Measurements from ENCODE around the gene STIM1. TPM values are rescaled to one million over a fixed set of nuclear protein-coding genes. Genes with fewer than 3 reads are reported as not detected.

The STIM1 gene
- polyA plus RNA-seq, 1 donor, result 24.9 TPM

GRCh38 chr11:3816673-3817072, 38.8 kb upstream of the STIM1 start:
- H3K27ac ChIP-seq (ENCODE audit: low read length), result peak overlapping the region; percentile 47
- H3K9me3 ChIP-seq (ENCODE audit: control insufficient read depth, low read depth, low read length), result no peaks in the 10 kb centered on the region
- peaks cover 3% of the 10 kb centered on the region for H3K36me3 ChIP-seq (ENCODE audit: control insufficient read depth, insufficient read depth, low read length)
- H3K27me3 ChIP-seq (ENCODE audit: control insufficient read depth, insufficient read depth, low read length), result no peaks in the 10 kb centered on the region
- no peak overlapping the region for H3K4me3 ChIP-seq (ENCODE audit: low read length)
- WGBS (ENCODE audit: insufficient coverage, low lambda C conversion rate), result no CpG with 5 or more reads among the region's 2 CpGs
- H3K4me1 ChIP-seq (ENCODE audit: control insufficient read depth, insufficient read depth, low read length), result peaks cover 15% of the 10 kb centered on the region
- DNase-seq, result no peak

- peak overlapping the region; percentile 20 for H3K4me3 ChIP-seq (ENCODE audit: low read length)
Observed at GRCh38 chr11:3817181-3817800, 38.2 kb upstream of the STIM1 start.

GRCh38 chr11:3820971-3821370, 34.5 kb upstream of the STIM1 start:
- H3K36me3 ChIP-seq (ENCODE audit: control insufficient read depth, insufficient read depth, low read length), result peaks cover 27% of the 10 kb centered on the region
- DNase-seq, result no peak
- no CpG with 5 or more reads among the region's 2 CpGs for WGBS (ENCODE audit: insufficient coverage, low lambda C conversion rate)
- H3K9me3 ChIP-seq (ENCODE audit: control insufficient read depth, low read depth, low read length), result no peaks in the 10 kb centered on the region
- no peaks in the 10 kb centered on the region for H3K27me3 ChIP-seq (ENCODE audit: control insufficient read depth, insufficient read depth, low read length)
- H3K27ac ChIP-seq (ENCODE audit: low read length), result no peak overlapping the region
- peaks cover 15% of the 10 kb centered on the region for H3K4me1 ChIP-seq (ENCODE audit: control insufficient read depth, insufficient read depth, low read length)
- no peak overlapping the region for H3K4me3 ChIP-seq (ENCODE audit: low read length)

More at GRCh38 chr11:3817181-3817800, 38.2 kb upstream of the STIM1 start:
- Histone ChIP-seq H3K36me3 (ENCODE audit: control insufficient read depth, insufficient read depth, low read length) (peaks cover 3% of the 10 kb centered on the region), H3K27ac (ENCODE audit: low read length) (peak overlapping the region; percentile 53), H3K4me1 (ENCODE audit: control insufficient read depth, insufficient read depth, low read length) (peaks cover 15% of the 10 kb centered on the region), H3K27me3 (ENCODE audit: control insufficient read depth, insufficient read depth, low read length) (no peaks in the 10 kb centered on the region), H3K9me3 (ENCODE audit: control insufficient read depth, low read depth, low read length) (no peaks in the 10 kb centered on the region)
- DNase-seq, result peak; percentile 57 to 75
- WGBS (ENCODE audit: insufficient coverage, low lambda C conversion rate), result no CpG with 5 or more reads among the region's 10 CpGs

- no peak overlapping the region for H3K4me3 ChIP-seq (ENCODE audit: low read length)
- no peak overlapping the region for H3K27ac ChIP-seq (ENCODE audit: low read length)
- H3K27me3 ChIP-seq (ENCODE audit: control insufficient read depth, insufficient read depth, low read length), result no peaks in the 10 kb centered on the region
- H3K36me3 ChIP-seq (ENCODE audit: control insufficient read depth, insufficient read depth, low read length), result peaks cover 40% of the 10 kb centered on the region
- DNase-seq, result no peak
- H3K9me3 ChIP-seq (ENCODE audit: control insufficient read depth, low read depth, low read length), result no peaks in the 10 kb centered on the region
- peaks cover 7% of the 10 kb centered on the region for H3K4me1 ChIP-seq (ENCODE audit: control insufficient read depth, insufficient read depth, low read length)
- no CpG with 5 or more reads among the region's 7 CpGs for WGBS (ENCODE audit: insufficient coverage, low lambda C conversion rate)
Observed at GRCh38 chr11:3822312-3822711, 33.2 kb upstream of the STIM1 start.

GRCh38 chr11:3823303-3823702, 32.2 kb upstream of the STIM1 start:
- H3K4me3 ChIP-seq (ENCODE audit: low read length), result no peak overlapping the region
- no peak for DNase-seq
- no CpG with 5 or more reads among the region's 3 CpGs for WGBS (ENCODE audit: insufficient coverage, low lambda C conversion rate)
- no peak overlapping the region for H3K27ac ChIP-seq (ENCODE audit: low read length)
- H3K9me3 ChIP-seq (ENCODE audit: control insufficient read depth, low read depth, low read length), result no peaks in the 10 kb centered on the region
- H3K36me3 ChIP-seq (ENCODE audit: control insufficient read depth, insufficient read depth, low read length), result peaks cover 50% of the 10 kb centered on the region
- H3K27me3 ChIP-seq (ENCODE audit: control insufficient read depth, insufficient read depth, low read length), result no peaks in the 10 kb centered on the region
- H3K4me1 ChIP-seq (ENCODE audit: control insufficient read depth, insufficient read depth, low read length), result peaks cover 5% of the 10 kb centered on the region

- WGBS (ENCODE audit: insufficient coverage, low lambda C conversion rate), result no CpG with 5 or more reads among the region's 30 CpGs
- peaks cover 51% of the 10 kb centered on the region for H3K36me3 ChIP-seq (ENCODE audit: control insufficient read depth, insufficient read depth, low read length)
Observed at GRCh38 chr11:3823762-3824506, 31.5 kb upstream of the STIM1 start.

GRCh38 chr11:3824714-3825472, 30.6 kb upstream of the STIM1 start:
- no peak overlapping the region for H3K4me3 ChIP-seq (ENCODE audit: low read length)
- no CpG with 5 or more reads among the region's 18 CpGs for WGBS (ENCODE audit: insufficient coverage, low lambda C conversion rate)
- no peaks in the 10 kb centered on the region for H3K9me3 ChIP-seq (ENCODE audit: control insufficient read depth, low read depth, low read length)
- peaks cover 56% of the 10 kb centered on the region for H3K36me3 ChIP-seq (ENCODE audit: control insufficient read depth, insufficient read depth, low read length)
- H3K4me1 ChIP-seq (ENCODE audit: control insufficient read depth, insufficient read depth, low read length), result no peaks in the 10 kb centered on the region
- H3K27me3 ChIP-seq (ENCODE audit: control insufficient read depth, insufficient read depth, low read length), result no peaks in the 10 kb centered on the region
- DNase-seq, result peak in 1 of 2 donors; percentile 44
- no peak overlapping the region for H3K27ac ChIP-seq (ENCODE audit: low read length)

More at GRCh38 chr11:3823762-3824506, 31.5 kb upstream of the STIM1 start:
- Histone ChIP-seq H3K27ac (ENCODE audit: low read length) (no peak overlapping the region), H3K4me3 (ENCODE audit: low read length) (no peak overlapping the region), H3K27me3 (ENCODE audit: control insufficient read depth, insufficient read depth, low read length) (no peaks in the 10 kb centered on the region), H3K9me3 (ENCODE audit: control insufficient read depth, low read depth, low read length) (no peaks in the 10 kb centered on the region), H3K4me1 (ENCODE audit: control insufficient read depth, insufficient read depth, low read length) (no peaks in the 10 kb centered on the region)
- no peak for DNase-seq

- no peak overlapping the region for H3K27ac ChIP-seq (ENCODE audit: low read length)
- H3K36me3 ChIP-seq (ENCODE audit: control insufficient read depth, insufficient read depth, low read length), result peaks cover 60% of the 10 kb centered on the region
- no CpG with 5 or more reads among the region's 8 CpGs for WGBS (ENCODE audit: insufficient coverage, low lambda C conversion rate)
- H3K9me3 ChIP-seq (ENCODE audit: control insufficient read depth, low read depth, low read length), result no peaks in the 10 kb centered on the region
- no peaks in the 10 kb centered on the region for H3K27me3 ChIP-seq (ENCODE audit: control insufficient read depth, insufficient read depth, low read length)
- H3K4me1 ChIP-seq (ENCODE audit: control insufficient read depth, insufficient read depth, low read length), result no peaks in the 10 kb centered on the region
- no peak for DNase-seq
- H3K4me3 ChIP-seq (ENCODE audit: low read length), result no peak overlapping the region
Observed at GRCh38 chr11:3825473-3826154, 29.9 kb upstream of the STIM1 start.

GRCh38 chr11:3826721-3827120, 28.7 kb upstream of the STIM1 start:
- no peaks in the 10 kb centered on the region for H3K9me3 ChIP-seq (ENCODE audit: control insufficient read depth, low read depth, low read length)
- DNase-seq, result no peak
- H3K4me1 ChIP-seq (ENCODE audit: control insufficient read depth, insufficient read depth, low read length), result no peaks in the 10 kb centered on the region
- H3K27me3 ChIP-seq (ENCODE audit: control insufficient read depth, insufficient read depth, low read length), result no peaks in the 10 kb centered on the region
- no CpG with 5 or more reads among the region's 3 CpGs for WGBS (ENCODE audit: insufficient coverage, low lambda C conversion rate)
- no peak overlapping the region for H3K27ac ChIP-seq (ENCODE audit: low read length)
- H3K4me3 ChIP-seq (ENCODE audit: low read length), result no peak overlapping the region
- peaks cover 60% of the 10 kb centered on the region for H3K36me3 ChIP-seq (ENCODE audit: control insufficient read depth, insufficient read depth, low read length)
